SU-DHL-6 (cell line): ENCODE data around the gene VSTM2L.

Source experiments
- CTCF ChIP-seq: fragments of 200-600 bp; sonication (generic); IDR thresholded peaks from one replicate; pipeline ENCODE4 v1.5.1; 2017; ENCODE audit warnings: antibody characterized with exemption, mild to moderate bottlenecking, low read length, moderate library complexity; ENCODE audit not compliant: insufficient read depth, poor library complexity, severe bottlenecking
- EZH2phosphoT487 ChIP-seq: fragments of 200-600 bp; sonication (generic), shearing (Covaris generic); conservative IDR thresholded peaks from 2 replicates; pipeline ENCODE4 v1.6.1; 2018; ENCODE audit warnings: mild to moderate bottlenecking, antibody characterized with exemption, low read length, moderate library complexity, mixed read lengths

GRCh38 chr20:37867289-37868195 is 35.4 kb upstream of the VSTM2L start:
- TF ChIP-seq CTCF (no peak), EZH2phosphoT487 (no peak)
